Mucosa of descending colon (tissue), 3 donors: ENCODE measurements around the gene LYPD8. TPM values are rescaled to one million over a fixed set of nuclear protein-coding genes. Genes with fewer than 3 reads are reported as not detected.

Experiments used
- ATAC-seq: fragments of 200-7000 bp; cut with Tn5 transposase; one replicate; pipeline ENCODE4 v1.9.1; 2020; ENCODE audit warnings: mild to moderate bottlenecking, moderate library complexity
- DNase-seq, 3 donors: peaks; one replicate each; pipeline ENCODE4 v3.0.0-alpha.2; 2020
- H3K36me3 ChIP-seq: fragments of 200-600 bp; one replicate; pipeline ENCODE4 v1.8.0; 2021; ENCODE audit warnings: low read depth, mild to moderate bottlenecking
- H3K4me1 ChIP-seq: fragments of 200-600 bp; one replicate; pipeline ENCODE4 v1.8.0; 2021; ENCODE audit warnings: low read depth, mild to moderate bottlenecking
- H3K4me3 ChIP-seq: fragments of 200-600 bp; one replicate; pipeline ENCODE4 v1.8.0; 2021; ENCODE audit warnings: mild to moderate bottlenecking
- H3K9me3 ChIP-seq: fragments of 200-600 bp; one replicate; pipeline ENCODE4 v1.8.0; 2021; ENCODE audit warnings: mild to moderate bottlenecking
- CTCF ChIP-seq: fragments of 200-600 bp; IDR thresholded peaks from one replicate; pipeline ENCODE4 v1.8.0; 2022; ENCODE audit warnings: antibody characterized with exemption, mild to moderate bottlenecking
- intact Hi-C, 2 donors: fragments of 100-400 bp; cut with DNase I in 1 of 2; cut with micrococcal nuclease in 1 of 2; formaldehyde crosslinking; loops; one replicate each; pipeline versions ENCODE4 v1.11.0 to v1.11.1; 2022; cut with DNase I, micrococcal nuclease
- total RNA-seq, 3 donors: library from RNA; stranded (reverse); fragmentation: NEBNext Ultra II Directional in 2 of 3; extraction: Animal tissue kit (Norgen Biotek cat#: 25700) in 2 of 3; gene quantifications; one replicate each; pipeline versions ENCODE4 v1.2.1 to v1.2.4, GENCODE V29; 2021 to 2023
- donor health status: DM: no; HTN: no; CAD: no; lungs with moderate emphysema.
- donor health status: DM: no; HTN: no; CAD: no.
- donor health status: DM: no; HTN: yes; CAD: no.

LYPD8 gene
- total RNA-seq, 3 donors from 2014 or later: 235 to 700 (median 647) TPM

GRCh38 chr1:248788327-248788726 is 32.8 kb upstream of the LYPD8 start:
- intact Hi-C loops: no loop called here
- no peak for DNase-seq
- Histone ChIP-seq H3K36me3 (no peaks in the 10 kb centered on the region), H3K4me3 (no peak overlapping the region), H3K9me3 (no peaks in the 10 kb centered on the region), H3K4me1 (peaks cover 13% of the 10 kb centered on the region)
- ATAC-seq: peak; percentile 82
- TF ChIP-seq CTCF: no peak

- DNase-seq: no peak
- peaks cover 13% of the 10 kb centered on the region for H3K4me1 ChIP-seq
- no peak overlapping the region for H3K4me3 ChIP-seq
- intact Hi-C loops: no loop called here
- ATAC-seq: no peak
- no peak for TF ChIP-seq CTCF
- H3K36me3 ChIP-seq: no peaks in the 10 kb centered on the region
- no peaks in the 10 kb centered on the region for H3K9me3 ChIP-seq
Measured at GRCh38 chr1:248787430-248787829, 31.9 kb upstream of the LYPD8 start.

GRCh38 chr1:248786156-248786555 is 30.6 kb upstream of the LYPD8 start:
- TF ChIP-seq CTCF: no peak
- Histone ChIP-seq H3K4me3 (no peak overlapping the region), H3K9me3 (no peaks in the 10 kb centered on the region), H3K36me3 (no peaks in the 10 kb centered on the region), H3K4me1 (peaks cover 13% of the 10 kb centered on the region)
- DNase-seq: no peak
- intact Hi-C loops: no loop called here
- ATAC-seq: peak; percentile 17

- Histone ChIP-seq H3K4me3 (no peak overlapping the region), H3K36me3 (no peaks in the 10 kb centered on the region), H3K4me1 (peaks cover 5% of the 10 kb centered on the region), H3K9me3 (no peaks in the 10 kb centered on the region)
- ATAC-seq (peak; percentile 39), DNase-seq (no peak)
- no peak for TF ChIP-seq CTCF
- intact Hi-C loops: no loop called here
Measured at GRCh38 chr1:248783367-248783766, 27.8 kb upstream of the LYPD8 start.

- H3K36me3 ChIP-seq: no peaks in the 10 kb centered on the region
- peaks cover 3% of the 10 kb centered on the region for H3K4me1 ChIP-seq
- ATAC-seq: peak; percentile 84
- TF ChIP-seq CTCF: no peak
- intact Hi-C loops: no loop called here
- DNase-seq: peak in 1 of 3 donors; percentile 36
- no peaks in the 10 kb centered on the region for H3K9me3 ChIP-seq
- no peak overlapping the region for H3K4me3 ChIP-seq
Measured at GRCh38 chr1:248782416-248783141, 27.0 kb upstream of the LYPD8 start.
